GM15510 (cell line): Measurements from ENCODE around the gene LIPJ.

Experiments used
- POLR2A ChIP-seq: IDR thresholded peaks from 3 replicates; pipeline ENCODE4 v1.6.1; 2011; ENCODE audit warnings: borderline replicate concordance; ENCODE audit not compliant: insufficient read length; ENCODE audit errors: extremely low read depth

The LIPJ gene

DNA sequence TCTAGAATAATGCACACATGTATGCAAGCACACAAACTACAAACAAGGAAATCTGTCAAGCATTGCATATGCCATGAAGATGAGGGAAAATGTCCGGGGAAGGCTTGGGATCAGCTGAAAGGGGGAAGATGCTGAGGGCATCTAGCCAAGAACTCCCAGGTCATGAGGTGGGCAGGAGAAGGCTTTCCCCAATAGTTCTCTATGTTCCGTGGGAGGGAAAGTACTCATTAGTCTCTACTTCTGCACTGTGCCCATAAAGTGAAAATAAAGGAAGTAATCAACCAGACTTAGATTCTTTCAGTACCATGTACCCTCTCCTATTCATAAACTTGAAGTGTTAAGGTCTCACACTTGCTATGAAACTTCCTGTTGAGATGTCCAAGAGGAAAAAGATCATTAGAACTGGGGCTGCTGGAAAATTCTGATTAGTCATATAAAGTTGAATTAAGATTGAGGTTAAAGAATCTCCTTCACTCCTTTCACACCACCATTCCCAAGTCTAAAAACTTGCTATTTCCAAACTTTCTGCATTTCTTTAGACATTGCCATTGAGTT, 60.6 kb downstream of the LIPJ start:
- TF ChIP-seq POLR2A: no peak

DNA sequence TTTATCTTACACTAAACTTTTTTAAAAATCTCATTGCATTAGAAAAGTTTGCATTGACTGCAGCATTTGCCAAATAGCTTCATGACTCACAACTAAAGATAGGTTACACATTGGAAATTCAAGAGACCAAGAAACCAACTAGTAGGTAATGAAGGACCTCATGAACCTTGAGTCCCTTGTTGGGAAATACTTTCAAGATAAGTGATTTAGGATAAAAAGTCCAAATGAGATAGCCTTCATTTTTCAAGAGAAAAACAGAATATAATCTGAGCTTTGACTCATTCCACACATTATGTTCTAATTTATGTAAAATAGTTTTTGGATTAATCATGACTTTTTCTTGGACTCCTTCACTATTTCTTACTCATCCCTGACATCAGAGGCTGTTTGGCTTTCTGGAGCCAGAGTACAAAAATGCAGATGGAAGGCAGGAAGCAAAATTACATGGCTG, 64.6 kb downstream of the LIPJ start:
- no peak for TF ChIP-seq POLR2A

DNA sequence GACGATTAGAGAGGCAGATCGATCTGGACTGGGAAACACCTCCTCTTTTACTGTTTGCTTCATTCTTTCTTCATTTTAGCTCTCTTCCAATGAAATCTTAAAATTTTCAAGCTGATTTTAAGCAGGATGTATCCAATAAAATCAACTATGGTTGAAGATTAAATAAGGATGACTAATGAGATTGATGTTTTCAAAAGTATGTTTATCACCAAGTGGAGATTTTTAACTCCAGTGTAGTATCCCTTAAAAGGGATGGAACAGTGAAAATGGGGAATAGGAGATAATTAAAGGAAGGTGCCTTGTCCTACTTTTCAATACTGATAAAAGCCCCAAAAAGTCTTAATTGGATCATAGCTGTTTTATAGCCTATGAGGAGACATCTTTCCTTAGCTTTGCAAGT, 66.1 kb downstream of the LIPJ start:
- TF ChIP-seq POLR2A: no peak
